ENCODE measurements around the gene PDZRN3. TPM values are rescaled to one million over a fixed set of nuclear protein-coding genes. Genes with fewer than 3 reads are reported as not detected.

The PDZRN3 gene
- total RNA-seq, 1 donor from 2014 or later = 16.0 TPM

GRCh38 chr3:73576999-73577461, 47.7 kb downstream of the PDZRN3 start:
- no peak for TF ChIP-seq CTCF (IDR thresholded peaks at IDR 0.05)
- no peaks in the 10 kb centered on the region for H3K27me3 ChIP-seq (ENCODE audit: low read depth)
- DNase-seq (no peak), ATAC-seq (no peak)
- H3K27ac ChIP-seq = no peak overlapping the region
- intact Hi-C loops (cut with DNase I) = no loop called here
- H3K4me1 ChIP-seq = peaks cover 5% of the 10 kb centered on the region
- H3K4me3 ChIP-seq = no peak overlapping the region
- no peaks in the 10 kb centered on the region for H3K36me3 ChIP-seq
- no peaks in the 10 kb centered on the region for H3K9me3 ChIP-seq

- Histone ChIP-seq H3K36me3 (no peaks in the 10 kb centered on the region), H3K4me3 (no peak overlapping the region), H3K27ac (no peak overlapping the region), H3K27me3 (ENCODE audit: low read depth) (no peaks in the 10 kb centered on the region), H3K4me1 (peaks cover 5% of the 10 kb centered on the region), H3K9me3 (no peaks in the 10 kb centered on the region)
- no peak for TF ChIP-seq CTCF (IDR thresholded peaks at IDR 0.05)
- ATAC-seq (no peak), DNase-seq (no peak)
- intact Hi-C loops (cut with DNase I) = no loop called here
Observed at GRCh38 chr3:73575953-73576352, 48.8 kb downstream of the PDZRN3 start.

GRCh38 chr3:73575519-73575918, 49.2 kb downstream of the PDZRN3 start:
- Histone ChIP-seq H3K4me3 (no peak overlapping the region), H3K4me1 (peaks cover 5% of the 10 kb centered on the region), H3K27me3 (ENCODE audit: low read depth) (no peaks in the 10 kb centered on the region), H3K36me3 (no peaks in the 10 kb centered on the region), H3K9me3 (no peaks in the 10 kb centered on the region), H3K27ac (no peak overlapping the region)
- no peak for TF ChIP-seq CTCF (IDR thresholded peaks at IDR 0.05)
- DNase-seq = no peak
- intact Hi-C loops (cut with DNase I) = no loop called here
- no peak for ATAC-seq

- no peaks in the 10 kb centered on the region for H3K9me3 ChIP-seq
- no peak for TF ChIP-seq CTCF (IDR thresholded peaks at IDR 0.05)
- DNase-seq (no peak), ATAC-seq (no peak)
- no peak overlapping the region for H3K4me3 ChIP-seq
- no peak overlapping the region for H3K27ac ChIP-seq
- H3K27me3 ChIP-seq (ENCODE audit: low read depth) = no peaks in the 10 kb centered on the region
- H3K36me3 ChIP-seq = no peaks in the 10 kb centered on the region
- intact Hi-C loops (cut with DNase I) = no loop called here
- H3K4me1 ChIP-seq = no peaks in the 10 kb centered on the region
Observed at GRCh38 chr3:73573204-73573603, 51.5 kb downstream of the PDZRN3 start.

- no peaks in the 10 kb centered on the region for H3K4me1 ChIP-seq
- H3K9me3 ChIP-seq = no peaks in the 10 kb centered on the region
- no peak for TF ChIP-seq CTCF (IDR thresholded peaks at IDR 0.05)
- no peak for DNase-seq
- ATAC-seq = no peak
- no peaks in the 10 kb centered on the region for H3K36me3 ChIP-seq
- intact Hi-C loops (cut with DNase I) = no loop called here
- no peak overlapping the region for H3K4me3 ChIP-seq
- no peaks in the 10 kb centered on the region for H3K27me3 ChIP-seq (ENCODE audit: low read depth)
- H3K27ac ChIP-seq = no peak overlapping the region
Observed at GRCh38 chr3:73572368-73572767, 52.4 kb downstream of the PDZRN3 start.
